Measurements from ENCODE around the gene POC5.

The POC5 gene

GRCh38 chr5:75660678-75661465, 56.4 kb downstream of the POC5 start:
- DNase-seq (ENCODE audit: low spot score): no peak
- TF ChIP-seq CTCF (IDR thresholded peaks at IDR 0.05; ENCODE audit: extremely low read depth, missing control alignments): no peak

GRCh38 chr5:75659791-75660450, 57.3 kb downstream of the POC5 start:
- DNase-seq (ENCODE audit: low spot score): no peak
- TF ChIP-seq CTCF (IDR thresholded peaks at IDR 0.05; ENCODE audit: extremely low read depth, missing control alignments): no peak

GRCh38 chr5:75656311-75657003, 60.8 kb downstream of the POC5 start:
- no peak for DNase-seq (ENCODE audit: low spot score)
- no peak for TF ChIP-seq CTCF (IDR thresholded peaks at IDR 0.05; ENCODE audit: extremely low read depth, missing control alignments)

- no peak for TF ChIP-seq CTCF (IDR thresholded peaks at IDR 0.05; ENCODE audit: extremely low read depth, missing control alignments)
- no peak for DNase-seq (ENCODE audit: low spot score)
These were observed 62.4 kb downstream of the POC5 start for GRCh38 chr5:75654693-75655295.

- no peak for DNase-seq (ENCODE audit: low spot score)
- TF ChIP-seq CTCF (IDR thresholded peaks at IDR 0.05; ENCODE audit: extremely low read depth, missing control alignments): no peak
These were observed 63.7 kb downstream of the POC5 start for GRCh38 chr5:75653521-75653920.

- TF ChIP-seq CTCF (IDR thresholded peaks at IDR 0.05; ENCODE audit: extremely low read depth, missing control alignments): no peak
- DNase-seq (ENCODE audit: low spot score): no peak
These were observed 65.5 kb downstream of the POC5 start for GRCh38 chr5:75651575-75652238.
